Activated T-cell treated with anti-CD3 and anti-CD28 coated beads for 4 hours (primary cell): ENCODE results near the gene OR51G1.
"Not testable (repeated sequence)": the region's sequence is repeated elsewhere in the genome, so short reads cannot be mapped to it uniquely, and the experiment has no call there.

Source experiments
- DNase-seq: peaks from one replicate; pipeline ENCODE4 v3.0.0-alpha.2; 2020

Gene OR51G1, protein sequence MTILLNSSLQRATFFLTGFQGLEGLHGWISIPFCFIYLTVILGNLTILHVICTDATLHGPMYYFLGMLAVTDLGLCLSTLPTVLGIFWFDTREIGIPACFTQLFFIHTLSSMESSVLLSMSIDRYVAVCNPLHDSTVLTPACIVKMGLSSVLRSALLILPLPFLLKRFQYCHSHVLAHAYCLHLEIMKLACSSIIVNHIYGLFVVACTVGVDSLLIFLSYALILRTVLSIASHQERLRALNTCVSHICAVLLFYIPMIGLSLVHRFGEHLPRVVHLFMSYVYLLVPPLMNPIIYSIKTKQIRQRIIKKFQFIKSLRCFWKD

DNA sequence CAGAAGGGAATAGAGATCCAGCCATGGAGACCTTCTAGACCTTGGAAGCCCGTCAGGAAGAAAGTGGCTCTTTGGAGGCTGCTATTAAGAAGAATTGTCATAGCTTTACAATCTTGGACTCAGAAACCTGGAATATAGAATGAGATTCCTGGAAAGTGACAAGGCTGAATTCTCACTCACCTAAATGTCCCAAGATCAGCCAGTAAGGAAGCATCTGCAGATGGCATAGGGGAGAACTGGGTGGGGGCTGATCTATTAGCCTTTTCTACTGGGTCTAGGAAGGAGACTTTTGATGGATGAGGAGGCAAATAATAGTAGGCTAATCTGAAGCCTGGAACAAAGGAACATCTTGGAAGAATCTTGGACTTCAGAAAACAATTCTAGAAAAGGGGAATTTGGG is at the start of gene OR51G1:
TSS of gene OR51G1 (minus strand) at position 101 of the 400 bp plus-strand sequence. CDS start at position 101, 0 bp downstream.
- DNase-seq, result no peak

DNA sequence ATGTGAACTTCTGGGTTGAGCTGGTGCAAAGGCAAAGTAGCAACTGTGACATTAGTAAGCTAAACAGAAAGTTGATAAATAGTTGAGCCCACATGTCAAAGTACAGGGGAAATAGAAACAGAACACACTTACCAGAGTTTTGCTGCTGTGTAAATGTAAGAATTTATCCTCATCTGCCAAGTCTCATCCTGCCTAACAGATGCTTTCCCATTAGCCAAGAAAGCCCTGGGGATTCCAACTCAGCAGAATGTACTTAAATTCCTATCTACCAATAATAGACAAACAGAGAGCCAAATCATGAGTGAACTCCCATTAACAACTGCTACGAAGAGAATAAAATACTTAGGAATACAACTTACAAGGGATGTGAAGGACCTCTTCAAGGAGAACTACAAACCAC is 38.7 kb upstream of the OR51G1 start:
- no peak for DNase-seq

DNA sequence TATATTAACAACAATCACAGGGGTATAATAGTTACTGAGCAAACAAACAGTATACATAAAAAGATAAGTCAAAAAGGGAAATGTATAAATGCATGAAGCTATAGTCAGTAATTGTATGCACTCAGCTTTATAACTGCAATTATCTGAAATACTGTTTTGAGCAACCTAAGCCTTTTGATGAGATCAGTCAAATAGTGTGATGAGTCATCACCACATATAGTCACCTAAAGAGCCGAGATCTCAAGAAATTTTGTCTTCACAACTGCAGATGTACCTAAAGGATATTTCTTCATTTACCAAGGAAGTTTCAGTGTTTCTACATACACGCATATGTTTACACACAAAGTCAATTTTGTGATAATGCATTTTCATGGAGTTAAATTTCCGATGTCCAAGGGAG is 36.7 kb upstream of the OR51G1 start:
- no peak for DNase-seq

DNA sequence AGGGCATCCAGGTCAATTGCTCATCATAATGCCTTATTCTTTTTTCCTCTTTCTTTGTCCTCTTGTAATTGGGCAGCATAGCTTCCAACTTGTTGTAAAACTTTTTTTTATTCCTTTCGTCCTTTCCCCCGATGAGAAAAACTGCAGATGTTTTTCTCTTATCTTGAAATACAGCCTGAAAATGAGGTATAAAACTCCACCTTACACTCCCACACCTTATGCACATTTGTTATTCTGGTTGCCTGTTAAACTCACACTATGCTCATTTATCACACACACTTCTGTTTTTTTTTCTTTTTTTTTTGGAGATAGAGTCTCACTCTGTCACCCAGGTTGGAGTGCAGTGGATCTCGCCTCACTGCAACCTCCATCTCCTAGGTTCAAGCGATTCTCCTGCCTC is 33.3 kb upstream of the OR51G1 start:
- DNase-seq, result no peak

DNA sequence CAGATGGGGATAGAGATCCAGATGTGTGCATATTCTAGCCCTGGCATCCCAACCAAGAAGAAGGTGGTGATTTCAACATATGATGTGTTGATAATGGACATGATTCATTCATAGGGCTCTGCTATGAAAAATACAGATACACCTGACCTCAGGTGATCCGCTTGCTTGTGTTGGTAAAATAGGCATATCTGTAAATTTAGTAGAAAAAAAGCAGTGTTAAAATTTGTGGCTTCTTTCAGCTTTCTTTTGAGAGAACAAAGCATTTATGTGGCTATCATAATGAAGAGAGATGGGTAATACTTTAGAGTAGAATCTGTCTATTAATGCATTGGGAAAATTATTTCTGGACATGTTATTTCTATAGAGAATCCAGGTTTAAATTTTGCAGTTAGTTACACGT is 31.5 kb upstream of the OR51G1 start, which contains the start of gene OR51A2:
TSS of gene OR51A2 (minus strand) at position 101 of the 400 bp plus-strand sequence. CDS start at position 101, 0 bp downstream.
- not testable (repeated sequence) for DNase-seq

DNA sequence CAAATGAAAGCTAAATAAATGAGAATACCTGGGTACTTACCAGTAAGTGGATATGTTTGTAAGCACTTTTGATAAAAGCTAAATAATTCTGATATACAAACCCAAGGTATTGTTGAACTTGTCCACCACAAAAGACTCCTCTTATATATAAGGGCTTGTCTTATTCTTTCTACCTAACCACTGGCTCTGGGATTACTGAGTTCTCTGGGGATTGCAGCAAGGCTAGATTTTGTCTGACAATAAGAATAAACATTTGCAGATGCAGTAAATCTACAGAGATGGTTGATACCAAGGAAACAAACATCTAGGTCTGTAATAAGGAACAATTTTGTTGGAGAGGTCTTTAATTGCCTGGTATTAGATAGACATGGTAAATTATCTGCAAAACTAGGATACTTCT is 23.4 kb upstream of the OR51G1 start, which contains the start of gene OR51A4:
TSS of gene OR51A4 (minus strand) at position 101 of the 400 bp plus-strand sequence. CDS start 505 bp downstream, outside the sequence.
- no peak for DNase-seq

DNA sequence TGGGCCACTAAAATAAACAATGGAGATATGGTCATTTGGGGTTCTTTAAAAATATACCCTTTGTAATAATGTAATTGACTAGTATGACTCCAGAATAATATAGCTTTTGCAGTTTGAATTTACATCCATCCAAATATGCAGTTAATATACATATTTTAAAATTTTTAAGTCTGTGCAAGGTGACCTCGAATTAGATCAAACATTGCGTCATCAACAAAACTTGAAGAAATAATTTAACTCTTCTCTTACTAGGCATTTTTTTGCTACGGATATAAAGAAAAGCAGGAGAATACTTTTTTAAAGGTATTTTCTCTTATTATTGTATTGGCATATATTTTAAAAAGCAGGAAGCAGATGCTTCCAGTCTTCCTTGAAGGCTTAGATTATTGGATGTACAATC is 12.6 kb upstream of the OR51G1 start:
- no peak for DNase-seq

DNA sequence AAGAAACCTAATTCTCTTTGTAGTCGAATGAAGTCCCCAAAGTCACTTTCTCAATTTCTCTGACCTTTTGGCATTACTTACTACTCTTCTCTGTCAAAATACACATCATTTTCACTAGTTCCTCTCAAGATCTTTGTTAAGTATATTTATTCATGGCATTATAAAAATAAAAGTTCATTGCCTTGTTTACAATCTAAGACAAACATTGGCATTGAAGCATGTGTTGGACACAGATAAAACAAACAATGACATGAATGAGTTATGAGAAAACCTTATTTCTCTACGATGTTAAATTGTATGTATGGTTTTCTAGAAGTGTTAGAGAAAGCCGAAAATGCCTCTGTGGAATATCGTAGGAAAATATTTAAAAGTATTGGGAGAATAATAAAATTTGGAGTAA is 8.6 kb upstream of the OR51G1 start:
- DNase-seq, result no peak

DNA sequence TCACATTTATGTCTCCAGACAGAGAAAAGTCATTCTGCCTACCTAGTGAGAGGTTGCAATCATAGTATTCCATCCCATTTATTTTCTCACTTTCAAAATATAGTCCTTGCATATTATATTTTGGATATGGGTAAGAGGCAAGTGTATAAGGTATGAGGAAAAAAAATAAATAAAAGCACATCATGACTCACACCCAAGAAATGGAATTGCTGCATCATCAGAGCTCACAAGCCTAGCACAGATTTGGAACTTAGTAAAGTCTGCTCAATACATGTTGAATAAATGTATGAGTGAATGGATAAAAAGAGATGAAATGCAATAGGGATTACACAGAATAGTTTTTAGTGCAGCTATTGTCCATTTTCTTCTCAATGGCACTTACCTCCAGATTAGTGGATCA is 2.5 kb upstream of the OR51G1 start:
- DNase-seq, result no peak

DNA sequence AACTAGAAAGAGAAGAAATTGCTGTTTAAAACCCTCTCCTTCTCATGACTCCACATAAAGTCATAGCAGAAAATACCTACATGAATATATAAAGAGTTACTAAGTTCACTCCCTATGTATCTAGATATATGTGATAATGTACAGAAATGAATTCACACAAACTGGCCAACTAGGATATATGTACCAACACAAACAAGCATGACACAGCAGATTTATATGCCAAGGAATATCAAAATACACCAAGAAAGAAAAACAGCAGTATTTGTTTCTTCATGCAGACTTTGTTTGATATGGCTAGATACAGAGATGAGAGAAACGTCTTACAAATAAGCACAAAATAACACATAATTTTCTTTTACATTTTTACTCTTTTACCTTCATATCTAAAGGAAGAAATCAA is 1.8 kb downstream of the OR51G1 start:
- no peak for DNase-seq

DNA sequence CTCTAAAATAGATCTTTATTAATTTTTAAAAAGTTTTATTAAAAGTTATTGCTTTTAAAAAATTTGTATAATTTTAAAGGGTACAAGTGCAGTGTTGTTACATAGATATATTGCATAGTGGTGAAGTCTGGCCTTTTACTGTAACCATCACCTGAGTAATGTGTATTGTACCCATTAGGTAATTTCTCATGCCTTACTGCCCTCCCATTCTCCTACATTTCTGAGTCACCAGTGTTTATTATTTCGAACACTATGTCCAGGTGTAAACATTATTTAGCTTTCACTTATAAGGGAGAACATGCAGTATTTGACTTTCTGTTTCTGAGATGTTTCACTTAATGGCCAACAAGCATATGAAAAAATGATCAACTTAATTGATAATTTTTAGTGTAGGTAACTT is 2.3 kb downstream of the OR51G1 start:
- DNase-seq, result no peak

DNA sequence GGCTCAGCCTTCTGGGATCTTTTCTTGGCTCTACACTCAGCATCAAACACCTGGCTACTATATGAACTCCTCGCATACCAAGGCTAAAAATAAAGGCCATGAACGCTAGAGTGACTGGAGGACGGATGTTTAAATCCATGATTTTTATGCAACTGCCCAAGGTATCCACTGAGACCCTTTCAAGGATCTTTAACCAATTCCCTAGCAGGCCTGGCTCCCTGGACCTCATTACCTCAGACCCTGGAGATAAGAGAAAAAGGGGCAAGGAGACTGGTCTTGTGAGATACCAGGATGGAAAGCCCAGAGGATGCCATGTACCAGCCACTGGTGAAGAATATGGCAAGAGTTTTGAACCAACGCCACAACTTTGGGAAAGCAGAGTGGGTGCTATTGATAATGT is 4.9 kb downstream of the OR51G1 start, which contains the start of gene OR51G2:
TSS of gene OR51G2 (minus strand) at position 101 of the 400 bp plus-strand sequence. CDS start 3,687 bp downstream, outside the sequence.
- DNase-seq, result no peak

DNA sequence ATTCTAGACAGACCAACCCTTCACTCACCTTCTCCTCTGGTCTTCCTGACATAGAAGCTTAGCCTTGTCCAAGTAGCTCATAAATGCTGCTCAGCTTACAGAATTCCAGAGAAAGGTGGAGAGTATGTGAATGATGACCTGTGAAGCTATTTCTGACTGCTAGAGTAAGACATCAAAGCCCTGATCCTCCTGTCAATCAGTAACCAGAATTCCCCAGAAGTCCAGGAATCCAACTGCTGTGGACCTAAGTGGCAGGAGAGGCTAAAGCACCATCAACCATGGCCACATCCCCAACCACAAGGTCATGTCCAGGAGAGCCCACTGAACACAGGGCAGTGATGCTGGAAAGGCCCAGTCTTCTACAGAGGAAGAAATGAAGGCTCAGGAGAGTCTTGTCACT is 7.6 kb downstream of the OR51G1 start:
- no peak for DNase-seq

DNA sequence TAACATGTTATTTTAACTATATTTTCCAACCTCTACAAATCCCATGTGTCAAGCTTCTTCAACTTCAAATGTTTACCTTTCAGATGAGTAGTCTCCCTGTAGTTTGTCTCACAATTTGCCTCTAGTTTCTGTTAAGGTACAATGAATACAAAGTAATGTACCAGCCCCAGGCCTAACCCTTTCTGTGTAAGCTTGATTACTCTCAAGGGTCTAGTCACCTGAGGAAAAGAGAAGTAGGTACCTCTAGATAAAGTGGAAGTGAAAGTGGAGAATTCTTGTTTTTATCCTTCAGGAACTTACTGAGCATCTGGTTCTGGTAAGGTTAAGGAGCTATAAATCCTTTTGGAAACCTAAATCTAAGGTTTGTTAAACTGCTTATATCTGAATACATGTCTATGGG is 20.7 kb downstream of the OR51G1 start, which contains the start of gene OR51A7:
TSS of gene OR51A7 (plus strand) at position 300 of the 400 bp plus-strand sequence. CDS start 3,587 bp downstream, outside the sequence.
- DNase-seq, result no peak

DNA sequence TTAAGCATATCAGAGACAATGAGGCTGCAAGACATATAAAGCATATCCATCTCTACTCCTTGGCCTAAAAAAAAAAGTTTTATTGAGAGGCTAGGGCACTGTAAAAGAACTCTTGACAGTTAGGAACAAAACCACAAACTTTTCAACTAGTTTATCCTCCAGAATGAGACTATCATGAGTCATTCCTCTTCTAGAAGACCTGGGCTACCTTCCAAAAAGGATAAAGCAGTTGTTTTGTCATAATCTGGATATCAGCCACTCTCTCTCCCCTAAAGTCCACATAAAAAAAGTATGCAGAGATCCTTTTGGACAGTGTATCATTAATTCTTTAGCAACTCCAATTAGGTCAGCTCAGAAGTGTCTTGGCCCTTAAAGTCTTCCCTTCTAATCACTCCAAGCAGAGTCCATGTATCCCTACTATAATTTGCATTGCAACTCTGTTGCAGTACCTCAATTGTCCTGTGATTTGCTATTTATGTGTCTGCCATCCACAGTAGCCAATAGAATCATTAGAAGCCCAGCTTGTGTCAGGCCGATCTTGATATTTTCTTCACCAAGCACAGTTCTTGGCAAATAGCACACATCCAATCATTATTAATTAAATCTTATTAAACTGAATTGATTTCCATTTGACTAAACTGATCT is 32.0 kb downstream of the OR51G1 start:
- DNase-seq, result no peak

DNA sequence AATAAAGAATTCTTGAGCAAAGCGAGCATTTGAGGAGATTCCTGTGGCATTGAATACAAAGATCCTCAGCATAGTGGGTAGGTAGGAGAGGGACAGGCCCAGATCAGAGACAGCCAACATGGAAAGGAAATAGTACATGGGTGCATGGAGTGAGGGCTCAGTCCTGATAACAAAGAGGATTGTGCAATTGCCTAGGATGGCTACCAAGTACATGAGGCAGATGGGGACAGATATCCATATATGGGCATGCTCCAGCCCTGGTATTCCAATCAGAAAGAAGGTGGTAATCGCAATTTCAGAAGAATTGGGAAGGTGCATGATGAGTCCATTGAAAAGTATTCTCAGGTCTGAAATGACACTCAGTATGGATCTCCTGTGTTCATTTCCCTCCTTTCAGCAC is 33.9 kb downstream of the OR51G1 start:
- no peak for DNase-seq

DNA sequence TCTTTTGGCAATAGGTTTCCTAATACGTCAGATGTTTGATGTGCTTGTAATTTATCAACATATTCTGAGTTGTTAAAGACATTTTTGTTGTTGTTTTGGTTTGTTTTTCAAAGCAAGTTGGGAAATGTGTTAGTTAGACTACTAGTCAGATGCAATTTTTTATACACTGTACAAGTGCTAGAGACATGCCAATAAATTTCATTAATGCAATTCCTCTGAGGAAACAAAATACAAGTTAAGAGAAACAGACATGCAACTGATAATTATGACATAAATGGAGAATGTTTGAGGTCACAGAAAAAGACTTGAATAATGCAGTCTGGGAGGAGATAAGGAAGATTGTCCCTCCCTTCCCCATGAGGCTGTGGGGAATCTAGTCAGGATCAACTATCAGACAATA is 36.5 kb downstream of the OR51G1 start:
- no peak for DNase-seq

DNA sequence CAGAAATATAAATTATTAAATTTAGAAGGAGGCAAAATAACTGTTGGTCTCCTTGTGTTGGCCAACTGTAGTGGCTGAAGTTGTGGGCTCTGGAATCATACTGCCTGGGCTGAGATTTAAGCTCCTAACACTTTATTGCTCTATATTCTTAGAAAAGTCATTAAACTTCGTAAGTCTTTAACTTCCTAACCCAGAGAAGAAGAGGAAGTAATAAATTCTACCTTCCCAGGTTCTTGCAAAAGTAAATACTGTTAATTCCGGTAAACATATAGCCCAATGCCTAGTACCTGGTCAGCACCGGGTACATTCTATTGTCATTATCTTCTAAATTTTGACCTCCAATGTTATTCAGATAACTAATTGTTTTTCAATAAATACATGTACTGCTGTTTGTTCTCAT is 38.0 kb downstream of the OR51G1 start:
- no peak for DNase-seq

DNA sequence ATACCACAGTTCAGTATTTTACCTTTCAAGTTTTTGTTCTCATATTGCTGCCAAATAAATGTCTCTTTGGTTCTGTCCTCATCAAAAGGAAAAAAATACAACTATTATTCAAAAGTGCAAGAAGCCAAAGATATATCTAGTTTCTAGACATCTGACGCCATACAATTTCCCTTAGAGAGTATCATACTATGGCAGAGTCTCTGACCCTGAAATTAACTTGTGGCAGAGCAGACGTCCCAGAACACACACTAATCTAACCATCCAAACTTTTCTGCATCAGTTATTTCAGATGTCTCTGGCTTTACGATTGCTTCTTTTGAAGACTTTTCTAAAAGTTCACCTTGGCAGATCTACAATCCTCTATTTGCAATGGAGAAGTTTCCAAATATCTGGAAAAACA is 39.8 kb downstream of the OR51G1 start:
- DNase-seq, result no peak

DNA sequence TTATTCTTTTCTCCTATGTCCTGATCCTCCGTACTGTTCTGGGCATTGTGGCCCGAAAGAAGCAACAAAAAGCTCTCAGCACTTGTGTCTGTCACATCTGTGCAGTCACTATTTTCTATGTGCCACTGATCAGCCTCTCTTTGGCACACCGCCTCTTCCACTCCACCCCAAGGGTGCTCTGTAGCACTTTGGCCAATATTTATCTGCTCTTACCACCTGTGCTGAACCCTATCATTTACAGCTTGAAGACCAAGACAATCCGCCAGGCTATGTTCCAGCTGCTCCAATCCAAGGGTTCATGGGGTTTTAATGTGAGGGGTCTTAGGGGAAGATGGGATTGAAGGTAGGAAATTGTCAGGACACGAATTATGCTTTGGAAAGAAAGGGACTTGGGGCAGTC is 41.6 kb downstream of the OR51G1 start:
- no peak for DNase-seq

DNA sequence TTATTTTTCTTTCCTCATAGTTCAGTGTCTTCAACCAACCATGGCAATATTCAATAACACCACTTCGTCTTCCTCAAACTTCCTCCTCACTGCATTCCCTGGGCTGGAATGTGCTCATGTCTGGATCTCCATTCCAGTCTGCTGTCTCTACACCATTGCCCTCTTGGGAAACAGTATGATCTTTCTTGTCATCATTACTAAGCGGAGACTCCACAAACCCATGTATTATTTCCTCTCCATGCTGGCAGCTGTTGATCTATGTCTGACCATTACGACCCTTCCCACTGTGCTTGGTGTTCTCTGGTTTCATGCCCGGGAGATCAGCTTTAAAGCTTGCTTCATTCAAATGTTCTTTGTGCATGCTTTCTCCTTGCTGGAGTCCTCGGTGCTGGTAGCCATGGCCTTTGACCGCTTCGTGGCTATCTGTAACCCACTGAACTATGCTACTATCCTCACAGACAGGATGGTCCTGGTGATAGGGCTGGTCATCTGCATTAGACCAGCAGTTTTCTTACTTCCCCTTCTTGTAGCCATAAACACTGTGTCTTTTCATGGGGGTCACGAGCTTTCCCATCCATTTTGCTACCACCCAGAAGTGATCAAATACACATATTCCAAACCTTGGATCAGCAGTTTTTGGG is 42.2 kb downstream of the OR51G1 start, which contains the start of gene OR51T1:
TSS of gene OR51T1 (plus strand) at position 41 of the 641 bp plus-strand sequence. CDS start at position 41, 0 bp downstream.
- DNase-seq, result no peak

DNA sequence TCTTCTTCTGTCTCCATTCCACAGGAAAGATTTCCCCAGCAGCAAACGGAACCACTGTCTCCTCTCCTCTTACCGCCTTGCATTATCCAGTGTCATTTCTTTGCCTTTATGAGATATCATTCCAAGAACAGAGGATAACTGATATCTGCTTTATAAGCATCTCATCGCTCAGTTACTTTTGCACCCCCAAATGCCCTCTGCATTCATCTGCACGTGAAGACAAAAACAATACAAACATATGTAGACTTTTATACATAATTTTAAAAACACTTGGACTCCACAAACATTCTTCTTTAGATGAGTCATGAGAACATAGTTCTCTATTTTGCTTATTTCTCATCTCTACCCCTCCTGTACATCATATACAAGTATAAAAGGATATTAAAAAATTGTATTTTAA is 43.0 kb downstream of the OR51G1 start:
- DNase-seq, result no peak
